OCI-LY3 (cell line): ENCODE results near the gene ADRA1B.

Experiments
- H2AFZ ChIP-seq: fragments of 200-600, 300-600 bp; shearing (Covaris generic); 2 replicates; pipeline ENCODE4 v1.6.0; 2014; ENCODE audit warnings: antibody characterized with exemption, low read depth, low read length
- H3K27ac ChIP-seq: fragments of 200-600, 300-600 bp; sonication (generic); 2 replicates; pipeline ENCODE4 v1.5.1; 2014; ENCODE audit warnings: mild to moderate bottlenecking, low read length, moderate library complexity, mixed read lengths
- H3K27me3 ChIP-seq: fragments of 200-600, 300-600 bp; sonication (generic); 2 replicates; pipeline ENCODE4 v1.6.1; 2014; ENCODE audit warnings: low read depth, low read length, mixed read lengths
- H3K36me3 ChIP-seq: fragments of 200-600, 300-600 bp; sonication (generic); replicated peaks from 2 replicates; pipeline ENCODE3; 2014; ENCODE audit warnings: low read depth, low read length, mixed read lengths
- H3K4me1 ChIP-seq: fragments of 300-600, 200-600 bp; sonication (generic); 2 replicates; pipeline ENCODE4 v1.6.1; 2014; ENCODE audit warnings: low read length, mixed read lengths
- H3K4me2 ChIP-seq: fragments of 200-600, 300-600 bp; sonication (generic); 2 replicates; pipeline ENCODE4 v1.6.1; 2014; ENCODE audit warnings: low read length, mixed read lengths
- H3K4me3 ChIP-seq: fragments of 300-600, 200-600 bp; sonication (generic); 2 replicates; pipeline ENCODE4 v1.5.1; 2014; ENCODE audit warnings: antibody characterized with exemption, mild to moderate bottlenecking, low read length, moderate library complexity
- H3K79me2 ChIP-seq: fragments of 300-600, 200-600 bp; shearing (Covaris generic); 2 replicates; pipeline ENCODE4 v1.6.1; 2014; ENCODE audit warnings: mild to moderate bottlenecking, low read length, mixed read lengths
- H3K9ac ChIP-seq: fragments of 300-600, 200-600 bp; shearing (Covaris generic); 2 replicates; pipeline ENCODE4 v1.6.0; 2014; ENCODE audit warnings: mild to moderate bottlenecking, low read length, moderate library complexity
- H3K9me3 ChIP-seq: fragments of 200-600, 300-600 bp; shearing (Covaris generic); 2 replicates; pipeline ENCODE4 v1.6.1; 2014; ENCODE audit warnings: low read length, mixed read lengths; ENCODE audit not compliant: insufficient read depth
- H4K20me1 ChIP-seq: fragments of 200-600, 300-600 bp; sonication (generic); 2 replicates; pipeline ENCODE4 v1.6.1; 2016; ENCODE audit warnings: low read length, mixed read lengths; ENCODE audit not compliant: insufficient read depth
- CTCF ChIP-seq: fragments of 200-600, 300-600 bp; sonication (generic); IDR thresholded peaks from 2 replicates; pipeline ENCODE4 v1.5.1; 2014; ENCODE audit warnings: antibody characterized with exemption, low read length, low read depth
- EZH2phosphoT487 ChIP-seq: fragments of 200-600 bp; shearing (Covaris generic); IDR thresholded peaks from 2 replicates; pipeline ENCODE4 v1.6.1; 2018; ENCODE audit warnings: antibody characterized with exemption, mixed run types, low read depth

ADRA1B gene

DNA sequence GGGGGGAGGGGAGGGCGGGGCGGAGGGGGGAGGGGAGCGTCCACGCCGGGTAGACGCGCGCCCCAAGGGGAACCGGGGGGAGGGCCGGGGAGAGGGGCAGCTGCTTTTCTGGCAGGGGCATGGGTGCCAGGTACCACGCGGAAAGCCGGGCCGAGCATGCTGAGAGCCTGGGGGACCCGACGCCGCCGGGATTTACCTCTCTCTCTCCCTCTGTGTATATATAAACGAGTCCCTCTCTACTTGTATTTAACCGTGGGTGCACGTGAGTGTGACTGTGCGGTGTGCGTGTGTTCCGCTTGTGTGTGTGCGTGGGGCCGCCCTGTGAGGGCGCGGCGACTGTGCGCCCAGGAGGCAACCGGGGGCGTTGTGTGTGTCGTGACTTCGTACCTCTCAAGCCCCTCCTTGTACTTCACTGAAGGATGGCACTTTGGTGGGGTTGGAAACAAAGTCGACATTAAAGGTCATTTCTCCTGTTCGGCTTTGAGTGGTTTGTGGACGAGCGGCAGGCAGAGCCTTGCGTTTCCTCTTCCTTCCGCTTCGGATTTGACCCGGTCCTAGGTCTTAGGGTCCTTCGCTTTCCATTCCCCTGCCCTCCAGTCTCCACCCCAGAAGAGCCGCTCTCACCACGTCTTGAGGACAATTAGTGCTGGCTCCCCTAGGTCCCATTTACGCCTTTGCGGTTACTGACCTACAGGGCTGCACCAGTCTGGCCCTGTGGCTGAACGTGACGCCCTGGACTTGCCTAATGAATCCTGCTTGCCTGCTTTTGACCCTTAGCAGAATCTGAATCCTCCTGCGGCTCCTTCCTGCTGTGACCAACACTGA is 56.5 kb downstream of the ADRA1B start:
- Histone ChIP-seq H3K4me3 (no peak overlapping the region), H3K36me3 (no peaks in the 10 kb centered on the region), H2AFZ (no peak overlapping the region), H3K27me3 (no peaks in the 10 kb centered on the region), H4K20me1 (no peaks in the 10 kb centered on the region), H3K9me3 (no peaks in the 10 kb centered on the region), H3K27ac (no peak overlapping the region), H3K79me2 (no peaks in the 10 kb centered on the region), H3K9ac (no peak overlapping the region), H3K4me1 (no peaks in the 10 kb centered on the region), H3K4me2 (no peak overlapping the region)
- no peak for TF ChIP-seq EZH2phosphoT487
- no peak for TF ChIP-seq CTCF

DNA sequence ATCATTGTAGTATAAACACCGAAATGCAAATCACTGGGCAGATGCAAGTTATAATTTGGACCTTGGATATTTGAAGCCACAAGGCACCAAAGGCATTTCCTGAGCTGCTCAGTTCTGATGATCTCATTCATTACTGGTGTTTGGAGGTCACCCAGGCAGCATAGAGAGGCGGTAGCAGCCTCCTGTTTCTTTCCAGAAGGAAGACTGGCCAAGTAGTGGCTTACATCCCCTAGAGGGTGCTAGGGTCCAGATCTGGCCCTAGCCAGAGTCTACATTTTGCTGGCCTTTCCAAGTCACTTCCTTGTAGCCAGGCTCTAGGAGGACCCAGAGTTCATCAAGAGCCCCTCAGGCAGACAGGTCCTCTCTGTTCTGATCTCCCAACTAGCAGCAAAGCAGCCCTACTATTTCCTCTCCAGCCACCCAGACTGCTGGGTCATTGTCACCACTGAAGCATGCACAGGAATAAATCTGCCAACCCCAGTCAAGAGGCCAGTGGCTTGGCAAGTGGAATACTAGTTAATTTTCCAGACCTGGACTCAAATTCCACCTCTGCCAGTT is 59.3 kb downstream of the ADRA1B start:
- H3K27ac ChIP-seq = no peak overlapping the region
- no peak overlapping the region for H3K4me3 ChIP-seq
- no peaks in the 10 kb centered on the region for H3K79me2 ChIP-seq
- H3K36me3 ChIP-seq = no peaks in the 10 kb centered on the region
- H3K9ac ChIP-seq = no peak overlapping the region
- H3K9me3 ChIP-seq = no peaks in the 10 kb centered on the region
- no peaks in the 10 kb centered on the region for H3K27me3 ChIP-seq
- H3K4me2 ChIP-seq = no peak overlapping the region
- H2AFZ ChIP-seq = no peak overlapping the region
- TF ChIP-seq CTCF = no peak
- TF ChIP-seq EZH2phosphoT487 = no peak
- no peaks in the 10 kb centered on the region for H3K4me1 ChIP-seq
- no peaks in the 10 kb centered on the region for H4K20me1 ChIP-seq

DNA sequence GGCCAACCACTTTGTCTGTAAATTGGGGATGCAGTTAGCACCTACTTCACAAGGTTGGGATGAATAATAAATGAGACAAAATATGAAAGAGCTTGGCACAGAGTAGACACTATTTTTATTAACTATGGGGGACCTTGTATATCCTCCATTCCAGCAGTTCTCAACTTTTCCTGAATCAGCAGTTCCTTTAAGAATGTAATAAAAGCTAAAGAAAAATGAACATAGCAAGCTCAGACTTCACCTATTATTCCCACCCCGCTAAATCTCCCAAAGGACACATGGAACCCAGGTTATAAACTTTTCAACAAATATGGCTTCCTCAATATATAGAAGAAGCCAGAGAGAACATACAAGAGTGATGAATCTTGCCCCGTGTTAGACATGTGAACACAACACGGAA is 60.6 kb downstream of the ADRA1B start:
- Histone ChIP-seq H3K4me1 (no peaks in the 10 kb centered on the region), H3K4me3 (no peak overlapping the region), H3K27ac (no peak overlapping the region), H3K4me2 (no peak overlapping the region), H2AFZ (no peak overlapping the region), H3K36me3 (no peaks in the 10 kb centered on the region), H3K27me3 (no peaks in the 10 kb centered on the region), H3K9ac (no peak overlapping the region), H3K9me3 (no peaks in the 10 kb centered on the region), H4K20me1 (no peaks in the 10 kb centered on the region), H3K79me2 (no peaks in the 10 kb centered on the region)
- TF ChIP-seq CTCF = no peak
- TF ChIP-seq EZH2phosphoT487 = no peak

DNA sequence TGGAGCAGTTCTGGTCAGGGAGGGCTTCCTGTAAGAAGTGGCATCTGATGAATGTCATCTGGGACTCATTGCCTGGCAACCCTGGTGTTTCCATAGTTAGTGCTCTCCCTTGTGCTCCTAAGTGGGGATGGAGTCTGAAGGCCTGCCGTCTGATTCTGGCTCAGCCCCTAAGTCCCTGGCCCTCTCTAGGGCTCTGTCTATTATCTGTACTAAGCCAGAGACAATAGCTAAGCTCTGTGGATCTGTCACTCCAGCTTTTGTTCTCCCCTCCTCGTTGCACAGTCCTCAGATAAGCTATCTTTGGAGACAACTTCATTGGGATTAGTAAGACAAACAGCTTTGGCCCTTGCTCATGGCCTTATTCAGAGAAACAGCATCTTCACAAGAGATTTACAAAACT is 62.1 kb downstream of the ADRA1B start:
- Histone ChIP-seq H3K27ac (no peak overlapping the region), H3K9me3 (no peaks in the 10 kb centered on the region), H3K27me3 (no peaks in the 10 kb centered on the region), H3K4me2 (no peak overlapping the region), H3K9ac (no peak overlapping the region), H4K20me1 (no peaks in the 10 kb centered on the region), H3K4me3 (no peak overlapping the region), H2AFZ (no peak overlapping the region), H3K36me3 (no peaks in the 10 kb centered on the region), H3K4me1 (no peaks in the 10 kb centered on the region), H3K79me2 (no peaks in the 10 kb centered on the region)
- no peak for TF ChIP-seq CTCF
- no peak for TF ChIP-seq EZH2phosphoT487
